ENCODE data around the gene SLC25A13. TPM values are rescaled to one million over a fixed set of nuclear protein-coding genes. Genes with fewer than 3 reads are reported as not detected.

Gene SLC25A13
- total and polyA plus RNA-seq, 8 donors, result 20.2 to 41.2 (median 25.1) TPM

GRCh38 chr7:96184783-96185182 lies 137.1 kb downstream of the SLC25A13 start:
- intact Hi-C loops (cut with DNase I), result no loop called here

GRCh38 chr7:96183163-96183670 lies 138.7 kb downstream of the SLC25A13 start:
- DNase-seq (no peak), ATAC-seq (no peak)
- intact Hi-C loops (cut with DNase I), result no loop called here
- H3K36me3 ChIP-seq, result peaks cover 0 to 77% of the 10 kb centered on the region in 2 donors
- TF ChIP-seq CTCF (IDR thresholded peaks at IDR 0.05), result no peak
- H3K27ac ChIP-seq, result no peak overlapping the region
- no peaks in the 10 kb centered on the region for H3K4me1 ChIP-seq
- H3K9me3 ChIP-seq, result no peaks in the 10 kb centered on the region
- no peak overlapping the region for H3K4me3 ChIP-seq
- H3K27me3 ChIP-seq, result no peaks in the 10 kb centered on the region

More at GRCh38 chr7:96184783-96185182, 137.1 kb downstream of the SLC25A13 start:
- Histone ChIP-seq H3K9me3 (no peaks in the 10 kb centered on the region), H3K36me3 (peaks cover 0 to 82% of the 10 kb centered on the region in 2 donors), H3K27me3 (no peaks in the 10 kb centered on the region), H3K4me1 (no peaks in the 10 kb centered on the region), H3K27ac (no peak overlapping the region), H3K4me3 (no peak overlapping the region)
- no peak for TF ChIP-seq CTCF (IDR thresholded peaks at IDR 0.05)
- DNase-seq (no peak), ATAC-seq (no peak)

- ATAC-seq, result no peak
- peaks cover 0 to 80% of the 10 kb centered on the region in 2 donors for H3K36me3 ChIP-seq
Measured at GRCh38 chr7:96182424-96183158, 139.3 kb downstream of the SLC25A13 start.

GRCh38 chr7:96181174-96181573 lies 140.7 kb downstream of the SLC25A13 start:
- Histone ChIP-seq H3K4me1 (no peaks in the 10 kb centered on the region), H3K36me3 (peaks cover 0 to 93% of the 10 kb centered on the region in 2 donors), H3K27me3 (no peaks in the 10 kb centered on the region), H3K27ac (no peak overlapping the region), H3K4me3 (no peak overlapping the region), H3K9me3 (no peaks in the 10 kb centered on the region)
- intact Hi-C loops (cut with DNase I), result no loop called here
- TF ChIP-seq CTCF (IDR thresholded peaks at IDR 0.05), result no peak
- ATAC-seq (no peak), DNase-seq (no peak)

More at GRCh38 chr7:96182424-96183158, 139.3 kb downstream of the SLC25A13 start:
- no peaks in the 10 kb centered on the region for H3K4me1 ChIP-seq
- no peaks in the 10 kb centered on the region for H3K27me3 ChIP-seq
- intact Hi-C loops (cut with DNase I), result no loop called here
- TF ChIP-seq CTCF (IDR thresholded peaks at IDR 0.05), result no peak
- no peaks in the 10 kb centered on the region for H3K9me3 ChIP-seq
- no peak for DNase-seq
- H3K4me3 ChIP-seq, result no peak overlapping the region
- H3K27ac ChIP-seq, result no peak overlapping the region

GRCh38 chr7:96179837-96180236 lies 142.1 kb downstream of the SLC25A13 start:
- H3K36me3 ChIP-seq, result peaks cover 0 to 93% of the 10 kb centered on the region in 2 donors

More at GRCh38 chr7:96179837-96180236, 142.1 kb downstream of the SLC25A13 start:
- H3K4me1 ChIP-seq, result no peaks in the 10 kb centered on the region
- ATAC-seq, result no peak
- H3K27ac ChIP-seq, result no peak overlapping the region
- intact Hi-C loops (cut with DNase I), result no loop called here
- no peaks in the 10 kb centered on the region for H3K27me3 ChIP-seq
- H3K9me3 ChIP-seq, result no peaks in the 10 kb centered on the region
- DNase-seq, result no peak
- no peak for TF ChIP-seq CTCF (IDR thresholded peaks at IDR 0.05)
- no peak overlapping the region for H3K4me3 ChIP-seq

Data from left lung (tissue), 10 donors.